SJSA1 (cell line): ENCODE measurements around the gene XCR1. TPM values are rescaled to one million over a fixed set of nuclear protein-coding genes. Genes with fewer than 3 reads are reported as not detected.
"Not testable (repeated sequence)": the region's sequence is repeated elsewhere in the genome, so short reads cannot be mapped to it uniquely, and the experiment has no call there.

Experiments
- DNase-seq, 2 experiments: peaks; one replicate each; pipeline ENCODE4 v3.0.0-alpha.2; 2015 to 2020; ENCODE audit warnings: low spot score in 2 of 2, low read depth in 1 of 2
- H3K27ac ChIP-seq: fragments of 250-450 bp; sonication (Bioruptor Pico); 2 replicates; pipeline ENCODE4 v1.5.1; 2020; ENCODE audit warnings: mild to moderate bottlenecking, moderate library complexity
- H3K27me3 ChIP-seq: fragments of 250-450 bp; sonication (Bioruptor Pico); replicated peaks from 2 replicates; pipeline ENCODE4 v1.5.1; 2020; ENCODE audit warnings: mild to moderate bottlenecking, moderate library complexity
- H3K36me3 ChIP-seq: fragments of 250-450 bp; sonication (Bioruptor Pico); 2 replicates; pipeline ENCODE4 v1.5.1; 2020; ENCODE audit warnings: mild to moderate bottlenecking
- H3K4me1 ChIP-seq: fragments of 250-450 bp; sonication (Bioruptor Pico); replicated peaks from 2 replicates; pipeline ENCODE4 v1.6.1; 2021; ENCODE audit warnings: mild to moderate bottlenecking
- H3K4me3 ChIP-seq: fragments of 250-450 bp; sonication (Bioruptor Pico); 2 replicates; pipeline ENCODE4 v1.5.1; 2020; ENCODE audit warnings: mild to moderate bottlenecking
- H3K9me3 ChIP-seq: fragments of 250-450 bp; sonication (Bioruptor Pico); replicated peaks from 2 replicates; pipeline ENCODE4 v1.5.1; 2020; ENCODE audit warnings: mild to moderate bottlenecking
- total RNA-seq: library from RNA; depleted of rRNA; stranded (reverse); fragments of >200 nt; shearing (Covaris generic); gene quantifications from 2 replicates; pipeline ENCODE4 v1.2.3, GENCODE V29; 2014

Gene XCR1
- total RNA-seq, 1 experiment from 2014 or later: not detected

GRCh38 chr3:46058981-46059380 lies 31.7 kb upstream of the XCR1 start:
- Histone ChIP-seq H3K4me3 (no peak overlapping the region), H3K9me3 (no peaks in the 10 kb centered on the region), H3K27ac (no peak overlapping the region), H3K36me3 (no peaks in the 10 kb centered on the region), H3K4me1 (no peaks in the 10 kb centered on the region), H3K27me3 (peaks cover 3% of the 10 kb centered on the region; the same call in 1 of the 2 replicates)
- no peak for DNase-seq

GRCh38 chr3:46057716-46058115 lies 30.4 kb upstream of the XCR1 start:
- H3K4me3 ChIP-seq: no peak overlapping the region
- no peaks in the 10 kb centered on the region for H3K4me1 ChIP-seq
- no peaks in the 10 kb centered on the region for H3K36me3 ChIP-seq
- DNase-seq: no peak
- no peak overlapping the region for H3K27ac ChIP-seq
- H3K9me3 ChIP-seq: no peaks in the 10 kb centered on the region
- H3K27me3 ChIP-seq: peaks cover 3% of the 10 kb centered on the region; the same call in 1 of the 2 replicates

- Histone ChIP-seq H3K27me3 (peaks cover 3% of the 10 kb centered on the region; the same call in 1 of the 2 replicates), H3K4me3 (no peak overlapping the region)
Observed at GRCh38 chr3:46056686-46057085, 29.4 kb upstream of the XCR1 start.

GRCh38 chr3:46053761-46054515 lies 26.7 kb upstream of the XCR1 start:
- not testable (repeated sequence) for H3K9me3 ChIP-seq, H3K4me3 ChIP-seq, H3K27me3 ChIP-seq, H3K27ac ChIP-seq, DNase-seq, H3K4me1 ChIP-seq, H3K36me3 ChIP-seq

More at GRCh38 chr3:46056686-46057085, 29.4 kb upstream of the XCR1 start:
- no peaks in the 10 kb centered on the region for H3K4me1 ChIP-seq
- no peaks in the 10 kb centered on the region for H3K36me3 ChIP-seq
- no peak for DNase-seq
- H3K9me3 ChIP-seq: no peaks in the 10 kb centered on the region
- no peak overlapping the region for H3K27ac ChIP-seq

GRCh38 chr3:46053265-46053664 lies 26.0 kb upstream of the XCR1 start:
- not testable (repeated sequence) for H3K27ac ChIP-seq, H3K4me3 ChIP-seq, H3K36me3 ChIP-seq, H3K4me1 ChIP-seq, H3K27me3 ChIP-seq, H3K9me3 ChIP-seq, DNase-seq

GRCh38 chr3:46052531-46052930 lies 25.2 kb upstream of the XCR1 start:
- peaks cover 3% of the 10 kb centered on the region; the same call in 1 of the 2 replicates for H3K27me3 ChIP-seq

GRCh38 chr3:46049093-46049492 lies 21.8 kb upstream of the XCR1 start:
- H3K36me3 ChIP-seq: no peaks in the 10 kb centered on the region
- H3K4me3 ChIP-seq: no peak overlapping the region
- H3K27me3 ChIP-seq: no peaks in the 10 kb centered on the region
- no peak overlapping the region for H3K27ac ChIP-seq
- H3K4me1 ChIP-seq: no peaks in the 10 kb centered on the region
- no peaks in the 10 kb centered on the region for H3K9me3 ChIP-seq
- no peak for DNase-seq

More at GRCh38 chr3:46052531-46052930, 25.2 kb upstream of the XCR1 start:
- Histone ChIP-seq H3K4me3 (no peak overlapping the region), H3K27ac (no peak overlapping the region), H3K9me3 (no peaks in the 10 kb centered on the region), H3K4me1 (no peaks in the 10 kb centered on the region), H3K36me3 (no peaks in the 10 kb centered on the region)
- no peak for DNase-seq

GRCh38 chr3:46046231-46046630 lies 18.9 kb upstream of the XCR1 start:
- not testable (repeated sequence) for H3K36me3 ChIP-seq, H3K27me3 ChIP-seq, H3K9me3 ChIP-seq, H3K4me1 ChIP-seq, H3K4me3 ChIP-seq, DNase-seq, H3K27ac ChIP-seq

GRCh38 chr3:46038916-46039315 lies 11.6 kb upstream of the XCR1 start:
- Histone ChIP-seq H3K4me1 (no peaks in the 10 kb centered on the region), H3K36me3 (no peaks in the 10 kb centered on the region), H3K4me3 (no peak overlapping the region), H3K9me3 (no peaks in the 10 kb centered on the region), H3K27me3 (peaks cover 3% of the 10 kb centered on the region; the same call in 1 of the 2 replicates), H3K27ac (no peak overlapping the region)
- DNase-seq: no peak

GRCh38 chr3:46038071-46038470 lies 10.8 kb upstream of the XCR1 start:
- not testable (repeated sequence) for DNase-seq, H3K36me3 ChIP-seq, H3K9me3 ChIP-seq, H3K4me1 ChIP-seq, H3K27ac ChIP-seq, H3K4me3 ChIP-seq, H3K27me3 ChIP-seq

- no peaks in the 10 kb centered on the region for H3K4me1 ChIP-seq
- H3K9me3 ChIP-seq: no peaks in the 10 kb centered on the region
- no peak overlapping the region for H3K4me3 ChIP-seq
- H3K36me3 ChIP-seq: no peaks in the 10 kb centered on the region
- no peaks in the 10 kb centered on the region; the same call in 1 of the 2 replicates for H3K27me3 ChIP-seq
- DNase-seq: no peak
- H3K27ac ChIP-seq: no peak overlapping the region
Observed at GRCh38 chr3:46036191-46036590, 8.9 kb upstream of the XCR1 start.

GRCh38 chr3:46031747-46032146 lies 4.5 kb upstream of the XCR1 start:
- no peak overlapping the region for H3K4me3 ChIP-seq
- H3K36me3 ChIP-seq: no peaks in the 10 kb centered on the region
- H3K27me3 ChIP-seq: no peaks in the 10 kb centered on the region
- no peaks in the 10 kb centered on the region for H3K4me1 ChIP-seq
- H3K9me3 ChIP-seq: 0 out of 2 replicates have a peak, but pooled peaks cover 3% of the 10 kb centered on the region
- no peak overlapping the region for H3K27ac ChIP-seq
- no peak for DNase-seq

- Histone ChIP-seq H3K4me1 (no peaks in the 10 kb centered on the region), H3K27me3 (no peaks in the 10 kb centered on the region), H3K27ac (no peak overlapping the region), H3K4me3 (no peak overlapping the region), H3K36me3 (no peaks in the 10 kb centered on the region), H3K9me3 (0 out of 2 replicates have a peak, but pooled peaks cover 3% of the 10 kb centered on the region)
- no peak for DNase-seq
Observed at GRCh38 chr3:46031269-46031668, 4.0 kb upstream of the XCR1 start.

GRCh38 chr3:46030626-46031025 lies 3.3 kb upstream of the XCR1 start:
- no peaks in the 10 kb centered on the region for H3K36me3 ChIP-seq
- 0 out of 2 replicates have a peak, but pooled peaks cover 3% of the 10 kb centered on the region for H3K9me3 ChIP-seq
- no peaks in the 10 kb centered on the region for H3K27me3 ChIP-seq
- H3K4me1 ChIP-seq: no peaks in the 10 kb centered on the region
- no peak for DNase-seq
- H3K4me3 ChIP-seq: no peak overlapping the region
- H3K27ac ChIP-seq: no peak overlapping the region
